SK-N-SH treated with all-trans-retinoic acid at 6 μM for 48 hours (cell line): ENCODE data around the gene MANSC4.

Source experiments
- ESRRG ChIP-seq: fragments of 250-450 bp; sonication (Bioruptor Pico); IDR thresholded peaks from 2 replicates; pipeline ENCODE4 v1.6.1; 2021; ENCODE audit warnings: mild to moderate bottlenecking
- ISL1 ChIP-seq: fragments of 250-450 bp; sonication (Bioruptor Pico); IDR thresholded peaks from 2 replicates; pipeline ENCODE4 v2.1.2; 2022; ENCODE audit warnings: mild to moderate bottlenecking, moderate library complexity
- OSR1 ChIP-seq: fragments of 250-450 bp; sonication (Bioruptor Pico); IDR thresholded peaks from 2 replicates; pipeline ENCODE4 v1.8.0; 2022; ENCODE audit warnings: moderate library complexity, mild to moderate bottlenecking, inconsistent platforms
- SNAI2 ChIP-seq: fragments of 250-450 bp; sonication (Bioruptor Pico); IDR thresholded peaks from 2 replicates; pipeline ENCODE4 v1.5.0; 2020; ENCODE audit warnings: mild to moderate bottlenecking, moderate library complexity
- TCF4 ChIP-seq: fragments of 250-450 bp; sonication (Bioruptor Pico); IDR thresholded peaks from 2 replicates; pipeline ENCODE4 v1.8.0; 2021; ENCODE audit warnings: mild to moderate bottlenecking, moderate library complexity, borderline replicate concordance
- ZFP3 ChIP-seq: fragments of 250-450 bp; sonication (Bioruptor Pico); IDR thresholded peaks from 2 replicates; pipeline ENCODE4 v1.5.0; 2020; ENCODE audit warnings: mild to moderate bottlenecking, moderate library complexity
- ZFP30 ChIP-seq: fragments of 450-650 bp; formaldehyde crosslinking; IDR thresholded peaks from 2 replicates; pipeline ENCODE4 v1.5.0; 2022; ENCODE audit warnings: mild to moderate bottlenecking, moderate library complexity
- TF ChIP-seq, protein P1 (sequence below): fragments of 250-450 bp; sonication (Bioruptor Pico); IDR thresholded peaks from 2 replicates; pipeline ENCODE4 v1.5.0; 2020; ENCODE audit warnings: mild to moderate bottlenecking, moderate library complexity
- TF ChIP-seq, protein P2 (sequence below): fragments of 250-450 bp; sonication (Bioruptor Pico); IDR thresholded peaks from 2 replicates; pipeline ENCODE4 v1.8.0; 2020; ENCODE audit warnings: mild to moderate bottlenecking, moderate library complexity, borderline replicate concordance

DNA sequence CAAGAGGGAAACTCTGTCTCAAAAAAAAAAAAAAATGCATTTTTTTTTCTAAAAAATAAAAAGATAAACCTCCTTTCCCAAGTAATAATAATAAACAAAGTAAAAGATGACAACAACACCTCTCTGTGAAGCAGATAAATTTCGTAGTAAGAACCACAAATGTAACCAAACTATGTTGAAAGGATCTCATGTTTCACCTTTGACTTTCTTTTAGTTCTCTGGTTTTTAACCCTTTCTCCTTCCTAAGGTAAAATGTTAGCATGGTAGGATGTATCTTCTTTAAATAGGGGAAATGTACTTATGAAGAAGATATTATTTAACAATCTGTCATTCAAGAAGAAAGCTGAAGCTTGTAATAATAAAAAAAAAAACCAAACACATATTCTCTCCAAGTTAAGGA, 1.8 kb downstream of the MANSC4 start:
- TF ChIP-seq ZFP30, result no peak
- TF ChIP-seq ISL1 (CRISPR knock-in tag), result no peak
- TF ChIP-seq OSR1 (CRISPR knock-in tag), result no peak
- no peak for TF ChIP-seq TCF4 (CRISPR knock-in tag)
- TF ChIP-seq, protein P1, sequence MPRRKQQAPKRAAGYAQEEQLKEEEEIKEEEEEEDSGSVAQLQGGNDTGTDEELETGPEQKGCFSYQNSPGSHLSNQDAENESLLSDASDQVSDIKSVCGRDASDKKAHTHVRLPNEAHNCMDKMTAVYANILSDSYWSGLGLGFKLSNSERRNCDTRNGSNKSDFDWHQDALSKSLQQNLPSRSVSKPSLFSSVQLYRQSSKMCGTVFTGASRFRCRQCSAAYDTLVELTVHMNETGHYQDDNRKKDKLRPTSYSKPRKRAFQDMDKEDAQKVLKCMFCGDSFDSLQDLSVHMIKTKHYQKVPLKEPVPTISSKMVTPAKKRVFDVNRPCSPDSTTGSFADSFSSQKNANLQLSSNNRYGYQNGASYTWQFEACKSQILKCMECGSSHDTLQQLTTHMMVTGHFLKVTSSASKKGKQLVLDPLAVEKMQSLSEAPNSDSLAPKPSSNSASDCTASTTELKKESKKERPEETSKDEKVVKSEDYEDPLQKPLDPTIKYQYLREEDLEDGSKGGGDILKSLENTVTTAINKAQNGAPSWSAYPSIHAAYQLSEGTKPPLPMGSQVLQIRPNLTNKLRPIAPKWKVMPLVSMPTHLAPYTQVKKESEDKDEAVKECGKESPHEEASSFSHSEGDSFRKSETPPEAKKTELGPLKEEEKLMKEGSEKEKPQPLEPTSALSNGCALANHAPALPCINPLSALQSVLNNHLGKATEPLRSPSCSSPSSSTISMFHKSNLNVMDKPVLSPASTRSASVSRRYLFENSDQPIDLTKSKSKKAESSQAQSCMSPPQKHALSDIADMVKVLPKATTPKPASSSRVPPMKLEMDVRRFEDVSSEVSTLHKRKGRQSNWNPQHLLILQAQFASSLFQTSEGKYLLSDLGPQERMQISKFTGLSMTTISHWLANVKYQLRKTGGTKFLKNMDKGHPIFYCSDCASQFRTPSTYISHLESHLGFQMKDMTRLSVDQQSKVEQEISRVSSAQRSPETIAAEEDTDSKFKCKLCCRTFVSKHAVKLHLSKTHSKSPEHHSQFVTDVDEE (CRISPR knock-in tag), result no peak
- TF ChIP-seq ZFP3 (CRISPR knock-in tag), result no peak
- no peak for TF ChIP-seq SNAI2
- TF ChIP-seq, protein P2, sequence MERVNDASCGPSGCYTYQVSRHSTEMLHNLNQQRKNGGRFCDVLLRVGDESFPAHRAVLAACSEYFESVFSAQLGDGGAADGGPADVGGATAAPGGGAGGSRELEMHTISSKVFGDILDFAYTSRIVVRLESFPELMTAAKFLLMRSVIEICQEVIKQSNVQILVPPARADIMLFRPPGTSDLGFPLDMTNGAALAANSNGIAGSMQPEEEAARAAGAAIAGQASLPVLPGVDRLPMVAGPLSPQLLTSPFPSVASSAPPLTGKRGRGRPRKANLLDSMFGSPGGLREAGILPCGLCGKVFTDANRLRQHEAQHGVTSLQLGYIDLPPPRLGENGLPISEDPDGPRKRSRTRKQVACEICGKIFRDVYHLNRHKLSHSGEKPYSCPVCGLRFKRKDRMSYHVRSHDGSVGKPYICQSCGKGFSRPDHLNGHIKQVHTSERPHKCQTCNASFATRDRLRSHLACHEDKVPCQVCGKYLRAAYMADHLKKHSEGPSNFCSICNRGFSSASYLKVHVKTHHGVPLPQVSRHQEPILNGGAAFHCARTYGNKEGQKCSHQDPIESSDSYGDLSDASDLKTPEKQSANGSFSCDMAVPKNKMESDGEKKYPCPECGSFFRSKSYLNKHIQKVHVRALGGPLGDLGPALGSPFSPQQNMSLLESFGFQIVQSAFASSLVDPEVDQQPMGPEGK (CRISPR knock-in tag), result no peak
- no peak for TF ChIP-seq ESRRG (CRISPR knock-in tag)
